SK-N-SH treated with all-trans-retinoic acid at 6 μM for 48 hours (cell line): ENCODE data around the gene ROBO1.

Experiments
- ATAC-seq: fragments of 200-7000 bp; cut with Tn5 transposase; 3 replicates; pipeline ENCODE4 v1.9.1; 2020; ENCODE audit warnings: mild to moderate bottlenecking, moderate library complexity
- ARNTL ChIP-seq: fragments of 450-650 bp; formaldehyde crosslinking; IDR thresholded peaks from 2 replicates; pipeline ENCODE4 v1.5.0; 2020; ENCODE audit warnings: low read depth, mild to moderate bottlenecking, moderate library complexity, borderline replicate concordance
- CREB5 ChIP-seq: fragments of 250-450 bp; sonication (Bioruptor Pico); IDR thresholded peaks from 2 replicates; pipeline ENCODE4 v1.5.1; 2020; ENCODE audit warnings: low read depth, mild to moderate bottlenecking, moderate library complexity
- CSDC2 ChIP-seq: fragments of 250-450 bp; sonication (Bioruptor Pico); IDR thresholded peaks from 2 replicates; pipeline ENCODE4 v1.5.0; 2020; ENCODE audit warnings: mild to moderate bottlenecking, moderate library complexity
- ESRRG ChIP-seq: fragments of 250-450 bp; sonication (Bioruptor Pico); IDR thresholded peaks from 2 replicates; pipeline ENCODE4 v1.6.1; 2021; ENCODE audit warnings: mild to moderate bottlenecking
- GLIS3 ChIP-seq: fragments of 250-450 bp; sonication (Bioruptor Pico); IDR thresholded peaks from 2 replicates; pipeline ENCODE4 v1.5.0; 2020; ENCODE audit warnings: mild to moderate bottlenecking, moderate library complexity
- OSR1 ChIP-seq: fragments of 250-450 bp; sonication (Bioruptor Pico); IDR thresholded peaks from 2 replicates; pipeline ENCODE4 v1.8.0; 2022; ENCODE audit warnings: moderate library complexity, mild to moderate bottlenecking, inconsistent platforms
- POU6F1 ChIP-seq: fragments of 250-450 bp; sonication (Bioruptor Pico); IDR thresholded peaks from 2 replicates; pipeline ENCODE4 v1.8.0; 2021; ENCODE audit warnings: low read depth, mild to moderate bottlenecking, moderate library complexity, borderline replicate concordance
- PPARA ChIP-seq: fragments of 250-450 bp; sonication (Bioruptor Pico); IDR thresholded peaks from 2 replicates; pipeline ENCODE4 v1.5.0; 2020; ENCODE audit warnings: mild to moderate bottlenecking, borderline replicate concordance
- RARB ChIP-seq: fragments of 250-450 bp; sonication (Bioruptor Pico); IDR thresholded peaks from 2 replicates; pipeline ENCODE4 v1.8.0; 2021; ENCODE audit warnings: mild to moderate bottlenecking, moderate library complexity
- TCF4 ChIP-seq: fragments of 250-450 bp; sonication (Bioruptor Pico); IDR thresholded peaks from 2 replicates; pipeline ENCODE4 v1.8.0; 2021; ENCODE audit warnings: mild to moderate bottlenecking, moderate library complexity, borderline replicate concordance
- TOX ChIP-seq: fragments of 250-450 bp; sonication (Bioruptor Pico); IDR thresholded peaks from 2 replicates; pipeline ENCODE4 v1.8.0; 2021; ENCODE audit warnings: mild to moderate bottlenecking, moderate library complexity, borderline replicate concordance
- TSHZ2 ChIP-seq: fragments of 250-450 bp; sonication (Bioruptor Pico); IDR thresholded peaks from 2 replicates; pipeline ENCODE4 v1.5.0; 2020; ENCODE audit warnings: mild to moderate bottlenecking, moderate library complexity
- ZC3H10 ChIP-seq: fragments of 250-450 bp; sonication (Bioruptor Pico); IDR thresholded peaks from 2 replicates; pipeline ENCODE4 v1.5.1; 2021; ENCODE audit warnings: mild to moderate bottlenecking, moderate library complexity
- ZFP3 ChIP-seq: fragments of 250-450 bp; sonication (Bioruptor Pico); IDR thresholded peaks from 2 replicates; pipeline ENCODE4 v1.5.0; 2020; ENCODE audit warnings: mild to moderate bottlenecking, moderate library complexity
- ZFP30 ChIP-seq: fragments of 450-650 bp; formaldehyde crosslinking; IDR thresholded peaks from 2 replicates; pipeline ENCODE4 v1.5.0; 2022; ENCODE audit warnings: mild to moderate bottlenecking, moderate library complexity
- ZNF565 ChIP-seq: fragments of 450-650 bp; formaldehyde crosslinking; conservative IDR thresholded peaks from 2 replicates; pipeline ENCODE4 v1.5.0; 2020; ENCODE audit warnings: low read depth, mild to moderate bottlenecking, moderate library complexity
- ZNF70 ChIP-seq: fragments of 450-650 bp; formaldehyde crosslinking; IDR thresholded peaks from 2 replicates; pipeline ENCODE4 v1.5.0; 2020; ENCODE audit warnings: mild to moderate bottlenecking, moderate library complexity
- ZNF8 ChIP-seq: fragments of 450-650 bp; formaldehyde crosslinking; IDR thresholded peaks from 2 replicates; pipeline ENCODE4 v1.5.0; 2020; ENCODE audit warnings: mild to moderate bottlenecking, moderate library complexity

The ROBO1 gene

GRCh38 chr3:79664455-79664854, 103.3 kb downstream of the ROBO1 start (continued):
- TF ChIP-seq TSHZ2 (CRISPR knock-in tag) (no peak), CREB5 (CRISPR knock-in tag) (no peak), PPARA (CRISPR knock-in tag) (no peak)

- ATAC-seq: no peak
- no peak for TF ChIP-seq ZNF565 (CRISPR knock-in tag)
- TF ChIP-seq POU6F1 (CRISPR knock-in tag): no peak
- no peak for TF ChIP-seq TCF4 (CRISPR knock-in tag)
- no peak for TF ChIP-seq ZFP3 (CRISPR knock-in tag)
- no peak for TF ChIP-seq RARB (CRISPR knock-in tag)
- TF ChIP-seq CSDC2 (CRISPR knock-in tag): no peak
- TF ChIP-seq ZNF70 (CRISPR knock-in tag): no peak
- TF ChIP-seq CREB5 (CRISPR knock-in tag): no peak
These were observed 105.9 kb downstream of the ROBO1 start for GRCh38 chr3:79661896-79662295.

- no peak for TF ChIP-seq RARB (CRISPR knock-in tag)
- no peak for TF ChIP-seq ZFP30 (CRISPR knock-in tag)
- no peak for TF ChIP-seq ZNF565 (CRISPR knock-in tag)
- no peak for TF ChIP-seq GLIS3 (CRISPR knock-in tag)
- TF ChIP-seq ZNF70 (CRISPR knock-in tag): no peak
- TF ChIP-seq OSR1 (CRISPR knock-in tag): no peak
- TF ChIP-seq ESRRG (CRISPR knock-in tag): no peak
- no peak for TF ChIP-seq TOX
- no peak for TF ChIP-seq PPARA (CRISPR knock-in tag)
- no peak for TF ChIP-seq CREB5 (CRISPR knock-in tag)
- no peak for TF ChIP-seq CSDC2 (CRISPR knock-in tag)
- no peak for ATAC-seq
These were observed 110.7 kb downstream of the ROBO1 start for GRCh38 chr3:79657076-79657475.

- TF ChIP-seq ZFP3 (CRISPR knock-in tag) (no peak), ZNF8 (CRISPR knock-in tag) (no peak), ZFP30 (CRISPR knock-in tag) (no peak), POU6F1 (CRISPR knock-in tag) (no peak), ARNTL (CRISPR knock-in tag) (no peak), TSHZ2 (CRISPR knock-in tag) (no peak), PPARA (CRISPR knock-in tag) (no peak), ZC3H10 (CRISPR knock-in tag) (no peak), CSDC2 (CRISPR knock-in tag) (no peak), ESRRG (CRISPR knock-in tag) (no peak), GLIS3 (CRISPR knock-in tag) (no peak), TOX (no peak)
- no peak for ATAC-seq
These were observed 113.8 kb downstream of the ROBO1 start for GRCh38 chr3:79654019-79654418.
